Cortex of kidney (tissue), 1 donor: ENCODE results near the gene SLCO2A1.

Experiments used
- DNase-seq: peaks from one replicate; lab custom pipeline; 2025; lab: John Stamatoyannopoulos, UW

Gene SLCO2A1

GRCh38 chr3:133899311-133899710 lies 130.4 kb downstream of the SLCO2A1 start:
- DNase-seq: no peak

GRCh38 chr3:133897547-133897946 lies 132.2 kb downstream of the SLCO2A1 start:
- DNase-seq: no peak

- no peak for DNase-seq
These were observed 133.5 kb downstream of the SLCO2A1 start for GRCh38 chr3:133896002-133896761.

GRCh38 chr3:133895208-133896001 lies 134.3 kb downstream of the SLCO2A1 start, which contains the start of gene RAB6B:
Gene RAB6B (minus strand): TSS chr3:133895882. CDS start chr3:133895466, 416 bp downstream.
- no peak for DNase-seq

GRCh38 chr3:133894353-133895207 lies 135.1 kb downstream of the SLCO2A1 start:
- DNase-seq: no peak

- DNase-seq: no peak
These were observed 135.9 kb downstream of the SLCO2A1 start for GRCh38 chr3:133893683-133894352.

GRCh38 chr3:133892541-133893231 lies 137.0 kb downstream of the SLCO2A1 start:
- DNase-seq: no peak

- no peak for DNase-seq
These were observed 137.9 kb downstream of the SLCO2A1 start for GRCh38 chr3:133891662-133892378.

- DNase-seq: no peak
These were observed 138.6 kb downstream of the SLCO2A1 start for GRCh38 chr3:133890972-133891644.

- DNase-seq: no peak
These were observed 139.7 kb downstream of the SLCO2A1 start for GRCh38 chr3:133890037-133890436.

GRCh38 chr3:133888726-133889340 lies 140.9 kb downstream of the SLCO2A1 start:
- DNase-seq: no peak

GRCh38 chr3:133887803-133888703 lies 141.7 kb downstream of the SLCO2A1 start:
- no peak for DNase-seq

GRCh38 chr3:133887074-133887802 lies 142.5 kb downstream of the SLCO2A1 start:
- DNase-seq: no peak

GRCh38 chr3:133886031-133886722 lies 143.5 kb downstream of the SLCO2A1 start:
- no peak for DNase-seq

GRCh38 chr3:133884887-133885711 lies 144.6 kb downstream of the SLCO2A1 start:
- DNase-seq: no peak
